BE2C (cell line): ENCODE data around the gene KIAA1217.

ENCODE experiments used
- DNase-seq: peaks from one replicate; pipeline ENCODE4 v3.0.0-alpha.2; 2020
- H3K27me3 ChIP-seq: fragments of 250-450 bp; sonication (Bioruptor Pico); 2 replicates; pipeline ENCODE4 v1.5.1; 2020; ENCODE audit warnings: mild to moderate bottlenecking
- H3K36me3 ChIP-seq: fragments of 250-450 bp; sonication (Bioruptor Pico); 2 replicates; pipeline ENCODE4 v1.5.1; 2020; ENCODE audit warnings: mild to moderate bottlenecking
- H3K4me1 ChIP-seq: fragments of 250-450 bp; sonication (Bioruptor Pico); 2 replicates; pipeline ENCODE4 v1.5.1; 2020
- H3K4me3 ChIP-seq: 2 replicates; pipeline ENCODE4 v1.5.1; 2011; ENCODE audit warnings: low read depth, low read length
- H3K9me3 ChIP-seq: fragments of 250-450 bp; sonication (Bioruptor Pico); 2 replicates; pipeline ENCODE4 v1.5.1; 2020
- TF ChIP-seq, protein P1 (sequence below): IDR thresholded peaks from 2 replicates; pipeline ENCODE4 v1.5.1; 2012; ENCODE audit warnings: mild to moderate bottlenecking, low read depth, low read length

KIAA1217 gene

DNA sequence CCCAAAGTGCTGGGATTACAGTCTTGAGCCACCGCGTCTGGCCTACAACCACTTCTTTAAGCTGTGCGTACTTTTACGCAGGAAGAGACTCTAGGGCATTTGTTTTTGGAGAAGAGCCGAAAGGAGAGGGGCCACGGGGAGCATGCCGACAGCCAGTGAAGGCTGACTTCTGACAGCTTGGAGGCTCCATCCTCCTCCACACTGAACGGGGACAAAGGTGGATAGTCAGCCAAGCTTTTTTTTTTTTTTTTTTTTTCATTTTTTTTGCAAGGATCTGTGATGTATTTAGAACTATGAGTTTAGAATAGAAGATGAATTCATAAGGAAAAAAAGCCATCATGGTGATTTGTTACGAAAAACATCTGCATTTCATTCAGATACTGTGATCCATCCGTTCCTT lies 293.1 kb downstream of the KIAA1217 start:
- TF ChIP-seq, protein P1, sequence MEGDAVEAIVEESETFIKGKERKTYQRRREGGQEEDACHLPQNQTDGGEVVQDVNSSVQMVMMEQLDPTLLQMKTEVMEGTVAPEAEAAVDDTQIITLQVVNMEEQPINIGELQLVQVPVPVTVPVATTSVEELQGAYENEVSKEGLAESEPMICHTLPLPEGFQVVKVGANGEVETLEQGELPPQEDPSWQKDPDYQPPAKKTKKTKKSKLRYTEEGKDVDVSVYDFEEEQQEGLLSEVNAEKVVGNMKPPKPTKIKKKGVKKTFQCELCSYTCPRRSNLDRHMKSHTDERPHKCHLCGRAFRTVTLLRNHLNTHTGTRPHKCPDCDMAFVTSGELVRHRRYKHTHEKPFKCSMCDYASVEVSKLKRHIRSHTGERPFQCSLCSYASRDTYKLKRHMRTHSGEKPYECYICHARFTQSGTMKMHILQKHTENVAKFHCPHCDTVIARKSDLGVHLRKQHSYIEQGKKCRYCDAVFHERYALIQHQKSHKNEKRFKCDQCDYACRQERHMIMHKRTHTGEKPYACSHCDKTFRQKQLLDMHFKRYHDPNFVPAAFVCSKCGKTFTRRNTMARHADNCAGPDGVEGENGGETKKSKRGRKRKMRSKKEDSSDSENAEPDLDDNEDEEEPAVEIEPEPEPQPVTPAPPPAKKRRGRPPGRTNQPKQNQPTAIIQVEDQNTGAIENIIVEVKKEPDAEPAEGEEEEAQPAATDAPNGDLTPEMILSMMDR = no peak
- Histone ChIP-seq H3K27me3 (no peaks in the 10 kb centered on the region), H3K4me3 (no peak overlapping the region), H3K9me3 (no peaks in the 10 kb centered on the region), H3K4me1 (no peaks in the 10 kb centered on the region), H3K36me3 (no peaks in the 10 kb centered on the region)
- no peak for DNase-seq

DNA sequence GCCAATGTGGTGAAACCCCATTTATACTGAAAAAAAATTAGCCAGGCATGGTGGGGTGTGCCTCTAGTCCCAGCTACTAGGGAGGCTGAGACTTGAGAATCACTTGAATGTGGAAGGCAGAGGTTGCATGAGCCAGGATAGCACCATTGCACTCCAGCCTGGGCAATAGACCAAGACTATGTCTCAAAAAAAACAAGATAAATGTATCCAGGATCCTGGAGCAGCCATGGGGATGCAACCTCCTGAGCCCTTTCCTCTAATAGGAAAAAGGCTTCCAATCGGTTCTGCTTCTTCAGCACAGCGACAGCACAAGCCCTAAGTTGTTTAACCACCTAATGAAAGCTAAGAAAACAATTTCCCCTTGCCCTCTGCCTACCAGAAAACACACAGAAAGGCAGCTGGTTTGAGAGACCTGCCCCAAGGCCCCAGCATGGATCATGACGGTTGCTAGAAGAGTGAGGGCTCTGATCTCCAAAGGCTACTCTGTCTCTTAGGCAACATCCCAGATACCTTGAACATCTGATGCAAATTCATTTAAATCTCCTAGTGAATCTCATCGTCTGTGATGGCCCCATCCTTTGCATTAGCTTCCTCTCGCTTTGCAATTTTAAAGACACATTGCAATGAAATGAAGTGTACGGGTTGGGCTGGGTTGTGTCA lies 294.0 kb downstream of the KIAA1217 start:
- Histone ChIP-seq H3K4me1 (no peaks in the 10 kb centered on the region), H3K9me3 (no peaks in the 10 kb centered on the region), H3K4me3 (no peak overlapping the region), H3K36me3 (no peaks in the 10 kb centered on the region), H3K27me3 (no peaks in the 10 kb centered on the region)
- TF ChIP-seq, protein P1 = no peak
- DNase-seq = no peak

DNA sequence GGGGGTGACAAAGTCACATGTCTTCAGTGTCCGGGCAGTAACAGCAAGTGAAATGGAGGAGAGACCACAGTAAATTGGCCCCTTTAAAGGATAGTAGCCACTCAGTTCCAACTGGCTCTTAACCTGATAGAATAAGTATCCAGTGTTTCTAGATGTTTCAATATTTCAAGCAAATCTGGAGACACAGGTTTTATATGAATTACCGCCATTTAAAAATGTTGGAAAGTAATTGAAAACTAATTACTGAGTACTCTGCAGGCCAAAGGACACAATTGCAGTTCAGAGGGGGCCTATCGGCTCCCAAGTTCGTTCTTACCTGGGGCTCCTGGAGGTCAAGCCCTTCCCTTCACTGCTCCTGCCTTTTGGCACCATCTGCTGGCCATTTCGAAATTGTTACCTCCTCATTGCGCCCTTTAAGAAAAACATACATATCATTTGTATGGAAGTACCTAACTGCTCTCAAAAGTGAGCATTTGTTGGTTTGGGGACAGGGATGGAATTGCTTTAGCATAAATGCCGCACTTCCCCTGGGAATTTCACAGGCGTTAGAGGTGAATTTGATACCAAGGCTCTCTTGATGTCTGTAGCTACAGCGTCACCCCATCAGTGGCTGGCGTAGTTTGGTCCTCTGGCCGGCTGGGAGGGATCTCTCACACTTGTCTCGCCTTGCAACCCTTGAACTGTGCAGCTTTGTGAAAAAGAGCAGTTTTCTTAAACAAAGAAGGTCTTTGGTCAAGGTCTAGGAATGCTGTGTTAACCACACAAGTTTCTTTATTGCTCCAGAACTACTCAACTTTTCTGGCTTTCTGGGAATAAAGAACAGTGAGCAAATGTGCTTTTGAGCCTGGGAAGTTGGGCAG lies 294.8 kb downstream of the KIAA1217 start:
- TF ChIP-seq, protein P1 = peak; percentile 62
- H3K9me3 ChIP-seq = no peaks in the 10 kb centered on the region
- no peaks in the 10 kb centered on the region for H3K4me1 ChIP-seq
- DNase-seq = peak; percentile 32
- no peaks in the 10 kb centered on the region for H3K36me3 ChIP-seq
- no peak overlapping the region for H3K4me3 ChIP-seq
- no peaks in the 10 kb centered on the region for H3K27me3 ChIP-seq

DNA sequence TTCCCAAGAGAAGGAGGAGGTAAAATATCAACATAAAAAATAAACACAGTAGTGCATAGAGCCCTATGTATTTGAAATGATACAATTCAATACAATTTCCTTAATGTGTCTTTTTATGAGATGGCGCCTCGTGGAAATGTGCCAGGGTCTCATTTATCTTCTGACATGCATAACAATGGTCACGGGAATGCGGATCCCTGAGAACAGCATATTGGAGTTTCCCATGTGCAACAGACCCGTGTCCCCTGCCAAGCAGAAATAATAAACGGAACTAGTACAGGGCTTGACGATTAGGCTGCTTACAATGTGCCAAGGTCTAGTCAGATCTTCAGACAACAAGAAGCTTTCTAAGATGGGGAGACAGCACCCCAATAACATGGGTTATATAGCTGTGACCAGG lies 296.8 kb downstream of the KIAA1217 start:
- TF ChIP-seq, protein P1 = no peak
- no peak overlapping the region for H3K4me3 ChIP-seq
- H3K27me3 ChIP-seq = no peaks in the 10 kb centered on the region
- H3K9me3 ChIP-seq = no peaks in the 10 kb centered on the region
- DNase-seq = no peak
- no peaks in the 10 kb centered on the region for H3K4me1 ChIP-seq
- H3K36me3 ChIP-seq = no peaks in the 10 kb centered on the region

DNA sequence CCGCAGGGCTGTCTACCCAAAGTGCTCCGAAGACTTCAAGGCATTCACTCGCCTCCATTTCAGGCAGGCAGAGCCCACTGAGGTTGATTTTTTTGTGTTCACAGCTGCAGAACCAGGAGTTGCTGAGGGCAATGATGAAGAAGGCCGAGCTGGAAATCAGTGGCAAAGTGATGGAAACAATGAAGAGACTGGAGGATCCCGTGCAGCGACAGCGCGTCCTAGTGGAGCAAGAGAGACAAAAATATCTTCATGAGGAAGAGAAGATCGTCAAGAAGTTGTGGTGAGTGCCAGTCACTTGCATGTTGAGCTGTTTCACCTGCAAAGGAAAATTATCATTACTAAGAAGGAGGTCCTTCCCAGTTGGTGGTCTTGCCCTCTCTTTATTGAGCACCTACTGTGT lies 304.2 kb downstream of the KIAA1217 start:
- Histone ChIP-seq H3K4me1 (no peaks in the 10 kb centered on the region), H3K27me3 (no peaks in the 10 kb centered on the region), H3K9me3 (no peaks in the 10 kb centered on the region), H3K4me3 (no peak overlapping the region), H3K36me3 (no peaks in the 10 kb centered on the region)
- no peak for DNase-seq
- TF ChIP-seq, protein P1 = 0 out of 2 replicates have a peak, but pooled peaks have one; percentile 13

DNA sequence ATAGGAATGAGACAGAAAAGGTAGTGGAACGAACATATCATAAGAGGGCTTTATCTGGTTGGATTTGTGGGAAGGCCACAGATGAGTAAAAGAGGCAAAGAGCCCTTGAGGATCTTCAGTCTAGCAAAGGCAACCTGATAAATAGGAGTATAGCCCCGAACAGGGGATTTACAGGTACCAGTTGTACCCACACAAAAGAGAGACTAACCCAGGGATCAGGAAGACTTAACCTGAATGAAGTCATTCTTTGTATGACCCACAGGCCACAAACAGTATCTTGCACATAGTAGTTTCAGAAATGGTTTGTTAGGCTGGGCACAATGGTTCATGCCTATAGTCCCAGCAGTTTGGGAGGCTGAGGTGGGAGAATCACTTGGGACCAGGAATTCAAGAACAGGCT lies 306.5 kb downstream of the KIAA1217 start:
- Histone ChIP-seq H3K9me3 (no peaks in the 10 kb centered on the region), H3K4me3 (no peak overlapping the region), H3K36me3 (no peaks in the 10 kb centered on the region), H3K27me3 (no peaks in the 10 kb centered on the region), H3K4me1 (no peaks in the 10 kb centered on the region)
- DNase-seq = no peak
- TF ChIP-seq, protein P1 = no peak
